MCF 10A (cell line): ENCODE data around the gene C21orf58. TPM values are rescaled to one million over a fixed set of nuclear protein-coding genes. Genes with fewer than 3 reads are reported as not detected.
A peak's percentile ranks its signal among the peaks of the same experiment; 100 is the strongest.

Experiments used
- BruUV-seq: library from RNA; stranded (reverse); fragments of 400-500 nt; replicated peaks from 2 replicates; lab custom pipeline; 2021; lab: Mats Ljungman, UMichigan
- CTCF ChIA-PET: fragments of 300-600 bp; sonication (Branson Sonifier 250); formaldehyde crosslinking; extraction: SDS; loops from one replicate; lab custom pipeline; 2021; ENCODE audit warnings: antibody characterized with exemption, inconsistent platforms; lab: Yijun Ruan, JAX
- POLR2A ChIA-PET: fragments of 300-600, 350-650 bp; sonication (Branson Sonifier 250); formaldehyde crosslinking; extraction: SDS; loops from one replicate; lab custom pipeline; 2020; ENCODE audit warnings: antibody characterized with exemption, inconsistent platforms; lab: Yijun Ruan, JAX
- DNase-seq: peaks from one replicate; pipeline ENCODE4 v3.0.0-alpha.2; 2018; ENCODE audit not compliant: unreplicated experiment
- H3K27ac Mint-ChIP-seq: one replicate; pipeline ENCODE4 v1.8.0; 2022; ENCODE audit warnings: mild to moderate bottlenecking, low read depth, mixed read lengths; ENCODE audit not compliant: unreplicated experiment
- H3K27me3 Mint-ChIP-seq: one replicate; pipeline ENCODE4 v1.8.0; 2022; ENCODE audit warnings: mixed read lengths; ENCODE audit not compliant: insufficient read depth, unreplicated experiment
- H3K36me3 Mint-ChIP-seq: one replicate; pipeline ENCODE4 v1.8.0; 2022; ENCODE audit warnings: mild to moderate bottlenecking, moderate library complexity, mixed read lengths; ENCODE audit not compliant: insufficient read depth, unreplicated experiment
- H3K4me1 Mint-ChIP-seq: one replicate; pipeline ENCODE4 v1.8.0; 2022; ENCODE audit warnings: mixed read lengths; ENCODE audit not compliant: insufficient read depth, unreplicated experiment
- H3K4me3 Mint-ChIP-seq: one replicate; pipeline ENCODE4 v1.8.0; 2022; ENCODE audit warnings: mild to moderate bottlenecking, moderate library complexity, mixed read lengths; ENCODE audit not compliant: unreplicated experiment
- H3K9me3 Mint-ChIP-seq: one replicate; pipeline ENCODE4 v1.8.0; 2022; ENCODE audit warnings: mixed read lengths; ENCODE audit not compliant: unreplicated experiment
- CTCF ChIP-seq: fragments of 200-600 bp; IDR thresholded peaks from one replicate; pipeline ENCODE4 v1.8.0; 2022; ENCODE audit warnings: antibody characterized with exemption, mild to moderate bottlenecking; ENCODE audit not compliant: unreplicated experiment
- intact Hi-C: fragments of 100-400 bp; cut with micrococcal nuclease; formaldehyde crosslinking; loops from 2 replicates; pipeline ENCODE4 v1.14.1; 2022
- total RNA-seq: library from RNA; stranded (reverse); gene quantifications from 2 replicates; pipeline ENCODE4 v1.2.3, GENCODE V29; 2022

C21orf58 gene
- total RNA-seq, 1 experiment from 2014 or later, result 7.8 TPM

GRCh38 chr21:46324390-46325072 lies 861 bp upstream of the C21orf58 start:
- Mint-ChIP-seq H3K4me3 (peak overlapping the region; percentile 86), H3K4me1 (peaks cover 18% of the 10 kb centered on the region), H3K27me3 (no peaks in the 10 kb centered on the region), H3K9me3 (no peaks in the 10 kb centered on the region), H3K27ac (peak overlapping the region; percentile 94), H3K36me3 (peaks cover 28% of the 10 kb centered on the region)
- intact Hi-C loops, result loop anchor here (1.0 kb wide), 1 partner anchor 38 kb away; the partner anchor contains the start of gene YBEY
- BruUV-seq, result no TSS peak
- CTCF ChIA-PET, result interaction anchor here (1.6 kb wide), 1 partner anchor 11 kb away, joined by 9 read pairs; no protein-coding TSS in a partner anchor
- peak; percentile 18 for TF ChIP-seq CTCF
- POLR2A ChIA-PET, result interaction anchor here (0.6 to 2.0 kb wide), 10 partner anchors 23 to 311 kb away, joined by 3 to 20 read pairs (median 6); partner anchors contain the start of genes LSS, MCM3AP, PRMT2 and YBEY
- peak; percentile 77 for DNase-seq

- BruUV-seq, result TSS peak; percentile 51
- POLR2A ChIA-PET, result interaction anchor here (0.7 to 1.8 kb wide), 11 partner anchors 10 to 314 kb away, joined by 3 to 15 read pairs (median 5); partner anchors contain the start of genes MCM3AP and YBEY
- DNase-seq, result no peak
- no peaks in the 10 kb centered on the region for H3K9me3 Mint-ChIP-seq
- peaks cover 17% of the 10 kb centered on the region for H3K36me3 Mint-ChIP-seq
- CTCF ChIA-PET, result interaction anchor here (0.7 kb wide), 1 partner anchor 98 kb away, joined by 3 read pairs; no protein-coding TSS in a partner anchor
- peak overlapping the region; percentile 75 for H3K27ac Mint-ChIP-seq
- peak overlapping the region; percentile 86 for H3K4me3 Mint-ChIP-seq
- peaks cover 18% of the 10 kb centered on the region for H3K4me1 Mint-ChIP-seq
- no peak for TF ChIP-seq CTCF
- no peaks in the 10 kb centered on the region for H3K27me3 Mint-ChIP-seq
- intact Hi-C loops, result no loop called here
These were observed 402 bp downstream of the C21orf58 start for GRCh38 chr21:46323227-46323709.

GRCh38 chr21:46322351-46323226 lies 1.1 kb downstream of the C21orf58 start:
- no peaks in the 10 kb centered on the region for H3K9me3 Mint-ChIP-seq
- H3K4me3 Mint-ChIP-seq, result peak overlapping the region; percentile 86
- peaks cover 18% of the 10 kb centered on the region for H3K4me1 Mint-ChIP-seq
- intact Hi-C loops, result no loop called here
- no peaks in the 10 kb centered on the region for H3K27me3 Mint-ChIP-seq
- BruUV-seq, result no TSS peak
- no peak for TF ChIP-seq CTCF
- H3K36me3 Mint-ChIP-seq, result peaks cover 11% of the 10 kb centered on the region
- CTCF ChIA-PET, result interaction anchor here (0.7 kb wide), 1 partner anchor 98 kb away, joined by 3 read pairs; no protein-coding TSS in a partner anchor
- POLR2A ChIA-PET, result interaction anchor here (0.7 to 1.8 kb wide), 12 partner anchors 9 to 315 kb away, joined by 3 to 15 read pairs (median 4); partner anchors contain the start of genes MCM3AP and YBEY
- peak overlapping the region; percentile 75 for H3K27ac Mint-ChIP-seq
- peak; percentile 21 for DNase-seq
